CD4-positive, alpha-beta T cell (primary cell): Measurements from ENCODE around the gene TMSB15B. TPM values are rescaled to one million over a fixed set of nuclear protein-coding genes. Genes with fewer than 3 reads are reported as not detected.
A peak's percentile ranks its signal among the peaks of the same experiment; 100 is the strongest.
"Not testable (repeated sequence)": the region's sequence is repeated elsewhere in the genome, so short reads cannot be mapped to it uniquely, and the experiment has no call there.

Experiments
- ATAC-seq: fragments of 200-7000 bp; cut with Tn5 transposase; one replicate; pipeline ENCODE4 v1.10.0; 2022; ENCODE audit warnings: mild to moderate bottlenecking; ENCODE audit not compliant: poor library complexity
- CTCF ChIA-PET: fragments of 350-600 bp; sonication (Branson Sonifier 250); formaldehyde crosslinking; loops from one replicate; lab custom pipeline; 2021; ENCODE audit warnings: antibody characterized with exemption, inconsistent platforms; lab: Charles Lee
- POLR2A ChIA-PET: fragments of 350-600 bp; sonication (Branson Sonifier 250); formaldehyde crosslinking; loops from one replicate; lab custom pipeline; 2021; ENCODE audit warnings: antibody characterized with exemption, inconsistent platforms; lab: Charles Lee
- DNase-seq, 14 experiments: peaks; one replicate each; pipeline ENCODE4 v3.0.0-alpha.2; 2013 to 2020; ENCODE audit warnings: mixed read lengths in 2 of 14
- H3K27ac ChIP-seq, 2 donors: one replicate each; pipeline versions ENCODE4 v1.5.1 to v1.7.0; 2013; ENCODE audit warnings: low read length in 2 of 2, low read depth in 1 of 2, mild to moderate bottlenecking in 1 of 2
- H3K27me3 ChIP-seq, 2 experiments: 1 replicate in 1 of 2; 2 replicates in 1 of 2; pipeline versions ENCODE4 v1.6.1 to v1.7.0; 2013; ENCODE audit warnings: low read length in 2 of 2, control low read depth in 1 of 2, mild to moderate bottlenecking in 1 of 2, moderate library complexity in 1 of 2; ENCODE audit not compliant: insufficient read depth in 2 of 2, control insufficient read depth in 1 of 2
- H3K36me3 ChIP-seq: one replicate; pipeline ENCODE4 v1.6.1; 2013; ENCODE audit warnings: low read length, control low read depth; ENCODE audit not compliant: insufficient read depth
- H3K4me1 ChIP-seq: one replicate; pipeline ENCODE4 v1.6.1; 2013; ENCODE audit warnings: low read length, control low read depth; ENCODE audit not compliant: insufficient read depth
- H3K4me3 ChIP-seq: one replicate; pipeline ENCODE4 v1.5.1; 2013; ENCODE audit warnings: mild to moderate bottlenecking, low read length, moderate library complexity
- H3K9me3 ChIP-seq, 2 experiments: 1 replicate in 1 of 2; 2 replicates in 1 of 2; pipeline versions ENCODE4 v1.6.1 to v1.7.0; 2013; ENCODE audit warnings: low read length in 2 of 2, mild to moderate bottlenecking in 2 of 2, control low read depth in 1 of 2, moderate library complexity in 1 of 2; ENCODE audit not compliant: control insufficient read depth in 1 of 2, insufficient read depth in 1 of 2
- H3K27ac Mint-ChIP-seq: one replicate; pipeline ENCODE4 v1.8.0; 2020; ENCODE audit warnings: mixed read lengths
- H3K27me3 Mint-ChIP-seq: one replicate; pipeline ENCODE4 v1.8.0; 2021; ENCODE audit warnings: mixed read lengths
- H3K36me3 Mint-ChIP-seq: one replicate; pipeline ENCODE4 v1.8.0; 2021; ENCODE audit warnings: low read depth, mixed read lengths
- H3K4me1 Mint-ChIP-seq: one replicate; pipeline ENCODE4 v1.8.0; 2021; ENCODE audit warnings: low read depth, mixed read lengths
- H3K4me3 Mint-ChIP-seq: one replicate; pipeline ENCODE4 v1.8.0; 2020; ENCODE audit warnings: mild to moderate bottlenecking, mixed read lengths
- H3K9me3 Mint-ChIP-seq: one replicate; pipeline ENCODE4 v1.8.0; 2020; ENCODE audit warnings: mixed read lengths
- intact Hi-C, 2 experiments: fragments of 100-400 bp; cut with DNase I in 1 of 2; cut with micrococcal nuclease in 1 of 2; formaldehyde crosslinking; loops; one replicate each; pipeline versions ENCODE4 v1.15.1 to v1.9.0; 2023 to 2025; cut with DNase I, micrococcal nuclease
- total RNA-seq, 174 experiments: library from RNA in 2 of 174; stranded (reverse) in 2 of 174; gene quantifications; one replicate each; pipeline ENCODE4 v1.2.3 and lab custom pipeline; 2021 to 2026
- TF ChIP-seq, protein P1 (sequence below): fragments of 200-600 bp; IDR thresholded peaks from one replicate; pipeline ENCODE4 v1.8.0; 2022; ENCODE audit warnings: antibody characterized with exemption, mild to moderate bottlenecking

Gene TMSB15B
- total RNA-seq, 2 experiments from 2014 or later, result 8.0 to 9.0 TPM

DNA sequence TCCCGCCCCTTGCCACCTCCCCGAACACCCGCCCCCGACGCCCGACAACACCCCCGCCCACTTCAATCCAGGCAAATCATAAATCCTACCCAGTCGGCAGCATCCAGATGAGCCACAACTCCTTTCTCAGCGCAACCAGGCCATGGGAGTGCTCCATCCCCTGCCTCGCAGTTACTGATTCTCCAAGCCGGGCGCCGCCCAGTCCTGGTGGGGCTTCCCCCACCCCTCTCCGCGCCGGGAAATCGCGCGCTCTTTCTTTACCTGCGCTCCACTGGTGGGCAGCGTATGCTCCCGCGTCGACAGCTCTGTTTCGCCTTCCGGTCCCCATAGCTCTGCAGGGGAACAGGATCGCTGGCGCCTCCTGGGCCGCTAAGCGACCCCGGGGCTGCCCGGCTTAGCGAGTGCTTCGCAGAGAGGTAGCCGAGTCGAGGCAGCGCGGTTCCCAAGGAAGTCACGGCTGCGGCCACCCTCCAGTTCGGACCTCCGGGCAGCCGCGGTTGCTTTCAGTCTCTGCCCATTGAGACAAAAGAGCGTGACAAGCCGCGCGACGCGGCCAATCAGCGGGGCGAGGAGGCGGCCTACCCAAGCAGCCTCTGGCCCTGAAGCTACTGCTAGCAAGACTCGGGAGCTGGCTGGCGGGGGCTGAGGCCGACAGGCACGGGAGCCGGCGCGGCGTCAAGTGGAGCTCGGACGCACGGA, 43.7 kb upstream of the TMSB15B start:
- Mint-ChIP-seq H3K36me3 (peaks cover 16% of the 10 kb centered on the region), H3K27me3 (no peaks in the 10 kb centered on the region), H3K9me3 (no peaks in the 10 kb centered on the region), H3K4me1 (peaks cover 18% of the 10 kb centered on the region), H3K4me3 (peak overlapping the region; percentile 90), H3K27ac (peak overlapping the region; percentile 95)
- ChIA-PET POLR2A (interaction anchor here (0.9 to 2.9 kb wide), 8 partner anchors 22 to 1987 kb away, joined by 3 to 15 read pairs (median 5); partner anchors contain the start of genes FAM199X, MORF4L2, RAB9B and SLC25A53), CTCF (interaction anchor here (0.7 to 1.5 kb wide), 3 partner anchors 10 to 22 kb away, joined by 4 to 11 read pairs (median 6); no protein-coding TSS in a partner anchor)
- Histone ChIP-seq H3K27ac (peak overlapping the region; percentile 53 to 75), H3K36me3 (no peaks in the 10 kb centered on the region), H3K4me3 (peak overlapping the region; percentile 75), H3K4me1 (peaks cover 25% of the 10 kb centered on the region), H3K9me3 (no peaks in the 10 kb centered on the region), H3K27me3 (no peaks in the 10 kb centered on the region)
- intact Hi-C loops, result loop anchor here (1.0 to 5.0 kb wide), 4 partner anchors 22 to 249 kb away; partner anchors contain the start of genes FAM199X (in 1 of the 2) and MORF4L2 (in 1 of the 2)
- DNase-seq, result peak; percentile 18 to 79 (median 41)
- TF ChIP-seq, protein P1, sequence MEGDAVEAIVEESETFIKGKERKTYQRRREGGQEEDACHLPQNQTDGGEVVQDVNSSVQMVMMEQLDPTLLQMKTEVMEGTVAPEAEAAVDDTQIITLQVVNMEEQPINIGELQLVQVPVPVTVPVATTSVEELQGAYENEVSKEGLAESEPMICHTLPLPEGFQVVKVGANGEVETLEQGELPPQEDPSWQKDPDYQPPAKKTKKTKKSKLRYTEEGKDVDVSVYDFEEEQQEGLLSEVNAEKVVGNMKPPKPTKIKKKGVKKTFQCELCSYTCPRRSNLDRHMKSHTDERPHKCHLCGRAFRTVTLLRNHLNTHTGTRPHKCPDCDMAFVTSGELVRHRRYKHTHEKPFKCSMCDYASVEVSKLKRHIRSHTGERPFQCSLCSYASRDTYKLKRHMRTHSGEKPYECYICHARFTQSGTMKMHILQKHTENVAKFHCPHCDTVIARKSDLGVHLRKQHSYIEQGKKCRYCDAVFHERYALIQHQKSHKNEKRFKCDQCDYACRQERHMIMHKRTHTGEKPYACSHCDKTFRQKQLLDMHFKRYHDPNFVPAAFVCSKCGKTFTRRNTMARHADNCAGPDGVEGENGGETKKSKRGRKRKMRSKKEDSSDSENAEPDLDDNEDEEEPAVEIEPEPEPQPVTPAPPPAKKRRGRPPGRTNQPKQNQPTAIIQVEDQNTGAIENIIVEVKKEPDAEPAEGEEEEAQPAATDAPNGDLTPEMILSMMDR, result no peak
- peak; percentile 74 for ATAC-seq

DNA sequence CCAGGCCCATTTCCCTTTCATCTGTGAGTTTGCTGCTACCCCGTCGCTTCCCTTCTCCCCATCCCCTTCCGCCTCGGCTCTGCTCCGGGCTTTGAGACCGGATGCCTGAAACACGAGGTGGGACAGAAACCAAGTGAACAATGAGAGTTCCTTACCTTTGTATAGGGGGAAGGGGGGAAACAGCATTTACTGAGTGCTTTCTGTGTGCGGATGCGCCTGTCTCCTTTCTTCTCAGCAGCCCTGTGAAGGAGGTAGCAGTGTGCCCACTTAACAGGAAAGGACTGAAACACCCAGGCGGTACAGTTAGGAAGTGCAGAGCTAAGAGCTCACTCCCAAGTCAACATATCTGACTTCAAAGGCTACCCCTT, 43.2 kb upstream of the TMSB15B start:
- POLR2A ChIA-PET, result interaction anchor here (0.9 to 2.9 kb wide), 8 partner anchors 22 to 1988 kb away, joined by 3 to 15 read pairs (median 5); partner anchors contain the start of genes FAM199X, MORF4L2, RAB9B and SLC25A53
- ATAC-seq (peak; percentile 71), DNase-seq (peak in 9 of 14 experiments; percentile 3 to 64 (median 36))
- Mint-ChIP-seq H3K27me3 (no peaks in the 10 kb centered on the region), H3K27ac (peak overlapping the region; percentile 95), H3K4me3 (peak overlapping the region; percentile 90), H3K9me3 (no peaks in the 10 kb centered on the region), H3K36me3 (peaks cover 16% of the 10 kb centered on the region), H3K4me1 (peaks cover 18% of the 10 kb centered on the region)
- CTCF ChIA-PET, result interaction anchor here (0.7 kb wide), 1 partner anchor 14 kb away, joined by 4 read pairs; no protein-coding TSS in a partner anchor
- intact Hi-C loops, result loop anchor here (1.0 to 5.0 kb wide), 4 partner anchors 22 to 248 kb away; partner anchors contain the start of genes FAM199X (in 1 of the 2) and MORF4L2 (in 1 of the 2)
- Histone ChIP-seq H3K36me3 (no peaks in the 10 kb centered on the region), H3K4me3 (peak overlapping the region; percentile 75), H3K27ac (peak overlapping the region; percentile 53 to 75), H3K9me3 (no peaks in the 10 kb centered on the region), H3K27me3 (no peaks in the 10 kb centered on the region), H3K4me1 (peaks cover 25% of the 10 kb centered on the region)
- TF ChIP-seq, protein P1, result peak; percentile 61

DNA sequence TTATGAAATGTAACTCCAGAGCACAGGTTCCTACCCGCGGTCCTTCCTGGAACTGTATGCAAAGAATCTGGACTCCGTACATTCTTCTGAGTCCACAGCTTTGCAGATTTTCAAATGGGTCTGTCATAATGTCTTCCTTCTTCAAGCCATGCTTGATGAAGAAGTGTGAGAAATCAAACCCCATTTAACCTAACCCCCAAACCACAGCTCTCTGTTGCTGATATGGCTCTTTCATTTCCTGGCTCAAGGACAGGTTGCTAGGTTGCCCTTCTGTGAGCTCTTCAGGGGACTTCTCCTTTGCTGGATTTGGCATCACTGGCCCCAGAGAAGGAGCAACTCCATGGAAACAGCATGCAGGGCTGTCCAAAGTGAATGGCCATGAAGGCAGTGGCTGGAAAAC, 41.9 kb upstream of the TMSB15B start:
- ATAC-seq, H3K9me3 ChIP-seq, H3K27ac Mint-ChIP-seq, H3K9me3 Mint-ChIP-seq, CTCF ChIA-PET, H3K36me3 ChIP-seq, H3K27me3 ChIP-seq, H3K27me3 Mint-ChIP-seq, H3K4me3 ChIP-seq, intact Hi-C loops: not testable (repeated sequence)
- Histone ChIP-seq H3K4me1 (peaks cover 25% of the 10 kb centered on the region), H3K27ac (peak overlapping the region in 1 of 2 donors; percentile 7)
- POLR2A ChIA-PET, result interaction anchor here (2.9 kb wide), 1 partner anchor 236 kb away, joined by 15 read pairs; the partner anchor contains the start of gene SLC25A53
- H3K36me3 Mint-ChIP-seq, result peaks cover 11% of the 10 kb centered on the region
- DNase-seq, result peak in 1 of 14 experiments; percentile 35
- peak overlapping the region; percentile 45 for H3K4me3 Mint-ChIP-seq
- H3K4me1 Mint-ChIP-seq, result peaks cover 18% of the 10 kb centered on the region
